ENCODE measurements around the gene ZAP70.

DNA sequence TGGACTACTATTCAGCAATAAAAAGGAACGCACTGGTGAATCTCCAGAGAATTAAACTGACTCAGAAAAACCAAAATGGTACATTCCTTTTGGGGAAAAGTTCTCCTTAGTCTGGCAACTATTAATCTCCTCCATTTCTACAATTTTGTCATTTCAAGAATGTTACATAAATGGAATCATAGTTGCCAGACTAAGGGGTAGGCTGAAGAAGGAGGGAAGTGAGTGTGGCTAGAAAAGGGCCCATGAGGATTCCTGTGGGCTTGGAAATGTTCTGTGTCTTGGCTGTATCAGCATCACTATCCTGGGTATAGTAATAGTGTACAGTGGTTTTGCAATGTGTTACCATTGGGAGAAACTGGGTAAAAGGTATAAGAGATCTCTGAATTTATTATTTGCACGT is 72.4 kb downstream of the ZAP70 start:
- TF ChIP-seq, protein P1, sequence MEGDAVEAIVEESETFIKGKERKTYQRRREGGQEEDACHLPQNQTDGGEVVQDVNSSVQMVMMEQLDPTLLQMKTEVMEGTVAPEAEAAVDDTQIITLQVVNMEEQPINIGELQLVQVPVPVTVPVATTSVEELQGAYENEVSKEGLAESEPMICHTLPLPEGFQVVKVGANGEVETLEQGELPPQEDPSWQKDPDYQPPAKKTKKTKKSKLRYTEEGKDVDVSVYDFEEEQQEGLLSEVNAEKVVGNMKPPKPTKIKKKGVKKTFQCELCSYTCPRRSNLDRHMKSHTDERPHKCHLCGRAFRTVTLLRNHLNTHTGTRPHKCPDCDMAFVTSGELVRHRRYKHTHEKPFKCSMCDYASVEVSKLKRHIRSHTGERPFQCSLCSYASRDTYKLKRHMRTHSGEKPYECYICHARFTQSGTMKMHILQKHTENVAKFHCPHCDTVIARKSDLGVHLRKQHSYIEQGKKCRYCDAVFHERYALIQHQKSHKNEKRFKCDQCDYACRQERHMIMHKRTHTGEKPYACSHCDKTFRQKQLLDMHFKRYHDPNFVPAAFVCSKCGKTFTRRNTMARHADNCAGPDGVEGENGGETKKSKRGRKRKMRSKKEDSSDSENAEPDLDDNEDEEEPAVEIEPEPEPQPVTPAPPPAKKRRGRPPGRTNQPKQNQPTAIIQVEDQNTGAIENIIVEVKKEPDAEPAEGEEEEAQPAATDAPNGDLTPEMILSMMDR (IDR thresholded peaks at IDR 0.05) = no peak
- no peak for TF ChIP-seq POLR2A (IDR thresholded peaks at IDR 0.05)
